HepG2 (cell line): ENCODE measurements around the gene LRRC74A. TPM values are rescaled to one million over a fixed set of nuclear protein-coding genes. Genes with fewer than 3 reads are reported as not detected.

Experiments
- BRF2 ChIP-seq: sonication (generic); formaldehyde crosslinking; IDR thresholded peaks from 2 replicates; pipeline ENCODE4 v1.8.1; 2022; ENCODE audit warnings: mild to moderate bottlenecking, missing genetic modification reagents
- EED ChIP-seq: sonication (generic); formaldehyde crosslinking; IDR thresholded peaks from 2 replicates; pipeline ENCODE4 v1.5.0; 2020; ENCODE audit warnings: mild to moderate bottlenecking, missing genetic modification reagents
- ELK4 ChIP-seq: sonication (generic); formaldehyde crosslinking; IDR thresholded peaks from 2 replicates; pipeline ENCODE4 v1.9.0; 2021; ENCODE audit warnings: missing genetic modification reagents, borderline replicate concordance
- KDM4B ChIP-seq: sonication (generic); formaldehyde crosslinking; IDR thresholded peaks from 2 replicates; pipeline ENCODE4 v1.4.0; 2020; ENCODE audit warnings: missing genetic modification reagents
- MIXL1 ChIP-seq: IDR thresholded peaks from 2 replicates; pipeline ENCODE4 v1.6.1; 2016
- NCOR1 ChIP-seq: fragments of 200-600 bp; sonication (generic); IDR thresholded peaks from 2 replicates; pipeline ENCODE4 v1.7.0; 2017; ENCODE audit warnings: antibody characterized with exemption, low read length, borderline replicate concordance
- NR2F2 ChIP-seq: IDR thresholded peaks from 2 replicates; pipeline ENCODE4 v1.6.1; 2012; ENCODE audit warnings: low read depth, inconsistent platforms, borderline replicate concordance
- NR2F6 ChIP-seq, 2 experiments: IDR thresholded peaks; 2 replicates each; pipeline ENCODE4 v1.6.1; 2016; ENCODE audit warnings: antibody characterized with exemption in 1 of 2, mild to moderate bottlenecking in 1 of 2
- RAD51 ChIP-seq: fragments of 450-650 bp; IDR thresholded peaks from 2 replicates; pipeline ENCODE4 v1.6.1; 2016; ENCODE audit warnings: borderline replicate concordance
- RCOR2 ChIP-seq: IDR thresholded peaks from 2 replicates; pipeline ENCODE4 v1.6.1; 2016; ENCODE audit warnings: missing biosample characterization, missing genetic modification reagents
- SALL1 ChIP-seq: sonication (generic); formaldehyde crosslinking; IDR thresholded peaks from 2 replicates; pipeline ENCODE4 v1.8.0; 2022; ENCODE audit warnings: mild to moderate bottlenecking, missing genetic modification reagents
- SOX5 ChIP-seq: IDR thresholded peaks from 2 replicates; pipeline ENCODE4 v1.6.1; 2016; ENCODE audit warnings: borderline replicate concordance
- ZBTB33 ChIP-seq: sonication (generic); formaldehyde crosslinking; IDR thresholded peaks from 2 replicates; pipeline ENCODE4 v1.4.0; 2020; ENCODE audit warnings: missing genetic modification reagents
- ZBTB44 ChIP-seq: sonication (generic); formaldehyde crosslinking; IDR thresholded peaks from 2 replicates; pipeline ENCODE4 v1.4.0; 2020; ENCODE audit warnings: missing genetic modification reagents
- ZNF136 ChIP-seq: sonication (generic); formaldehyde crosslinking; IDR thresholded peaks from 2 replicates; pipeline ENCODE4 v1.8.1; 2022; ENCODE audit warnings: low read depth, mild to moderate bottlenecking, moderate library complexity, missing genetic modification reagents
- ZNF205 ChIP-seq: IDR thresholded peaks from 2 replicates; pipeline ENCODE4 v1.6.1; 2018; ENCODE audit warnings: missing biosample characterization, missing genetic modification reagents
- ZNF260 ChIP-seq: sonication (generic); formaldehyde crosslinking; IDR thresholded peaks from 2 replicates; pipeline ENCODE4 v1.4.0; 2020; ENCODE audit warnings: missing genetic modification reagents, low read depth, mild to moderate bottlenecking, borderline replicate concordance
- ZNF577 ChIP-seq: sonication (generic); formaldehyde crosslinking; IDR thresholded peaks from 2 replicates; pipeline ENCODE4 v1.4.0; 2020; ENCODE audit warnings: mild to moderate bottlenecking, low read depth, missing genetic modification reagents, borderline replicate concordance
- ZNF672 ChIP-seq: sonication (generic); formaldehyde crosslinking; IDR thresholded peaks from 2 replicates; pipeline ENCODE4 v1.8.1; 2022; ENCODE audit warnings: missing genetic modification reagents
- ZNF710 ChIP-seq: sonication (generic); formaldehyde crosslinking; IDR thresholded peaks from 2 replicates; pipeline ENCODE4 v1.5.0; 2020; ENCODE audit warnings: mild to moderate bottlenecking, missing genetic modification reagents, borderline replicate concordance
- ZNF746 ChIP-seq: sonication (generic); formaldehyde crosslinking; IDR thresholded peaks from 2 replicates; pipeline ENCODE4 v1.8.0; 2022; ENCODE audit warnings: mild to moderate bottlenecking, missing genetic modification reagents
- ZNF780A ChIP-seq: sonication (generic); formaldehyde crosslinking; IDR thresholded peaks from 2 replicates; pipeline ENCODE4 v1.8.0; 2022; ENCODE audit warnings: mild to moderate bottlenecking, missing genetic modification reagents, moderate library complexity
- ZNF891 ChIP-seq: sonication (generic); formaldehyde crosslinking; IDR thresholded peaks from 2 replicates; pipeline ENCODE4 v1.5.0; 2020; ENCODE audit warnings: mild to moderate bottlenecking, missing genetic modification reagents
- polyA plus RNA-seq, 8 experiments: library from polyadenylated mRNA; depleted of rRNA in 3 of 8; stranded (reverse) in 7 of 8; unstranded in 1 of 8; fragments of >200 nt; fragmentation: Illumina TruSeq in 4 of 8; extraction: Trizol in 4 of 8; gene quantifications; 2 replicates each; pipeline versions ENCODE4 v1.2.1 to v1.2.3, GENCODE V29; 2011 to 2016; ENCODE audit warnings: low read depth in 4 of 8, missing spikeins in 1 of 8, mixed read lengths in 1 of 8; ENCODE audit not compliant: insufficient read depth in 1 of 8
- total RNA-seq, 5 experiments: library from RNA; depleted of rRNA; stranded (reverse); fragments of >200 nt; fragmentation: Illumina TruSeq; extraction: Trizol; gene quantifications; 2 replicates each; pipeline ENCODE4 v1.2.3, GENCODE V29; 2016; ENCODE audit warnings: low read depth in 1 of 5

Gene LRRC74A
- total and polyA plus RNA-seq, 2 of the 13 experiments (the other 11 are each of a cell fraction or from before 2014, with no cell fraction given) = not detected

GRCh38 chr14:76832503-76832988 is 6.3 kb downstream of the LRRC74A start (continued):
- TF ChIP-seq ZBTB44 (CRISPR knock-in tag) = 0 out of 2 replicates have a peak, but pooled peaks have one; percentile 34
- no peak for TF ChIP-seq KDM4B (CRISPR knock-in tag)
- TF ChIP-seq SALL1 (CRISPR knock-in tag) = peak; percentile 89
- no peak for TF ChIP-seq RAD51
- TF ChIP-seq ZNF136 (CRISPR knock-in tag) = no peak
- no peak for TF ChIP-seq ZNF780A (CRISPR knock-in tag)
- no peak for TF ChIP-seq ZNF577 (CRISPR knock-in tag)
- TF ChIP-seq NR2F2 = peak; percentile 94
- peak; percentile 96 for TF ChIP-seq NCOR1
- TF ChIP-seq ZNF205 = peak; percentile 64; the same call in 1 of the 2 replicates
- 0 out of 2 replicates have a peak, but pooled peaks have one; percentile 16 for TF ChIP-seq ZBTB33 (CRISPR knock-in tag)
- no peak for TF ChIP-seq EED (CRISPR knock-in tag)
- TF ChIP-seq ZNF260 = no peak
- no peak for TF ChIP-seq ELK4
- TF ChIP-seq MIXL1 = 0 out of 2 replicates have a peak, but pooled peaks have one; percentile 40
- peak; percentile 96 for TF ChIP-seq NR2F6 (IDR thresholded peaks at IDR 0.05)
- TF ChIP-seq NR2F6 (CRISPR knock-in tag; IDR thresholded peaks at IDR 0.05) = peak; percentile 99
- TF ChIP-seq BRF2 = no peak
- TF ChIP-seq SOX5 (CRISPR knock-in tag) = peak; percentile 76; the same call in 1 of the 2 replicates
- peak; percentile 69 for TF ChIP-seq RCOR2 (CRISPR knock-in tag)
- TF ChIP-seq ZNF746 (CRISPR knock-in tag) = no peak
- TF ChIP-seq ZNF710 = peak; percentile 66; the same call in 1 of the 2 replicates
- no peak for TF ChIP-seq ZNF672
- no peak for TF ChIP-seq ZNF891 (CRISPR knock-in tag)
